Measurements from ENCODE around the gene GOSR1. TPM values are rescaled to one million over a fixed set of nuclear protein-coding genes. Genes with fewer than 3 reads are reported as not detected.
"Not testable (repeated sequence)": the region's sequence is repeated elsewhere in the genome, so short reads cannot be mapped to it uniquely, and the experiment has no call there.

GOSR1 gene
- total RNA-seq, 1 experiment from 2014 or later: 86.5 TPM

DNA sequence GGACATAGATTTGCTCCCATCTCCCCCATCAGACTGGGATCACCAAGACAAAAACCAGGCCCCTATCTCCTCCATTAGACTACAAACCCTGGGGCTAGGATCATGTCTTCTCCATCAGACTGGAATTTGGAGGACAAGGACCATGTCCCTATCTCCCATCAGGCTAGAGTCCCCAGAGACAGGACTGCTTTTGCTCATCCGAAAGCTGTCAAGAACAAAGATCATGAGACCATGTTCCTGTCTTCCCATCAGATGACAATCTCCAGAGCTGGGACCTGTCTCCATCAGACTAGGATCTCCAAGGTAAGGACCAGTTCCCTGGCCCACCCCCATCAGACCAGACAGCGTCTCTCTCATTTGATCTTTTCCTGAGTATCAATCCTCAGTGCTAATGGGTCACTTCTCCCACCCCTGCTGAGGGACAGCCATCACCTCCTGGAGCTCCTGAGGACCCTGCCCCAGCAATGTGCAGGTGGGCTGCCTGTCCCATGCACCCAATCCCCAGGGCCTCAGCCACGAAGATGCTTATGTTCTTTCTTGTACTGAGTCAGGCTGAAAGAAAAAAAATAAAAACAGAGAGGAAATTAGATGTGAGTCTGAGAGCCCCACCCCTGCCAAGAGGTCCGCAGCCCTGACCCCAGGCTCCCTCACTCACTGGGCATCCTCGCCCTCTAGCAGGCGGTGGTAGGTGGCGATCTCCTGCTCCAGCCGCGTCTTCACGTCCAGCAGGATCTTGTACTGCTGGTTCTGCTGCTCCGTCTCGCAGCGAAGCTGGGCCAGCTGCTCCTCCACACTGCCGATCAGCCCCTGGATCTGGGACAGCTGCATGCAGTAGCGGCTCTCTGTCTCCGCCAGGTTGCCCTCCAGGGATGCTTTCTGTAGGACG lies 90.3 kb downstream of the GOSR1 start:
- Histone ChIP-seq H3K9me3 (no peaks in the 10 kb centered on the region), H3K4me3 (ENCODE audit: low read depth, low read length) (no peak overlapping the region), H3K36me3 (ENCODE audit: control insufficient read depth, insufficient read depth, low read length) (no peaks in the 10 kb centered on the region), H3K27me3 (replicated peaks; ENCODE audit: control insufficient read depth, insufficient read depth, low read length) (no peaks in the 10 kb centered on the region), H3K4me1 (peaks cover 30% of the 10 kb centered on the region)
- Mint-ChIP-seq H3K4me3 (ENCODE audit: unreplicated experiment) (no peak overlapping the region), H3K27me3 (ENCODE audit: insufficient read depth, unreplicated experiment) (no peaks in the 10 kb centered on the region), H3K4me1 (ENCODE audit: low read depth, unreplicated experiment) (peaks cover 29% of the 10 kb centered on the region), H3K36me3 (ENCODE audit: insufficient read depth, unreplicated experiment) (no peaks in the 10 kb centered on the region), H3K9me3 (ENCODE audit: unreplicated experiment) (no peaks in the 10 kb centered on the region), H3K27ac (ENCODE audit: unreplicated experiment) (no peak overlapping the region)
- CTCF ChIA-PET: no interaction called here
- BruUV-seq (replicated peaks): no TSS peak
- TF ChIP-seq, protein P1, sequence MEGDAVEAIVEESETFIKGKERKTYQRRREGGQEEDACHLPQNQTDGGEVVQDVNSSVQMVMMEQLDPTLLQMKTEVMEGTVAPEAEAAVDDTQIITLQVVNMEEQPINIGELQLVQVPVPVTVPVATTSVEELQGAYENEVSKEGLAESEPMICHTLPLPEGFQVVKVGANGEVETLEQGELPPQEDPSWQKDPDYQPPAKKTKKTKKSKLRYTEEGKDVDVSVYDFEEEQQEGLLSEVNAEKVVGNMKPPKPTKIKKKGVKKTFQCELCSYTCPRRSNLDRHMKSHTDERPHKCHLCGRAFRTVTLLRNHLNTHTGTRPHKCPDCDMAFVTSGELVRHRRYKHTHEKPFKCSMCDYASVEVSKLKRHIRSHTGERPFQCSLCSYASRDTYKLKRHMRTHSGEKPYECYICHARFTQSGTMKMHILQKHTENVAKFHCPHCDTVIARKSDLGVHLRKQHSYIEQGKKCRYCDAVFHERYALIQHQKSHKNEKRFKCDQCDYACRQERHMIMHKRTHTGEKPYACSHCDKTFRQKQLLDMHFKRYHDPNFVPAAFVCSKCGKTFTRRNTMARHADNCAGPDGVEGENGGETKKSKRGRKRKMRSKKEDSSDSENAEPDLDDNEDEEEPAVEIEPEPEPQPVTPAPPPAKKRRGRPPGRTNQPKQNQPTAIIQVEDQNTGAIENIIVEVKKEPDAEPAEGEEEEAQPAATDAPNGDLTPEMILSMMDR (IDR thresholded peaks at IDR 0.05; ENCODE audit: insufficient read depth in 1 of 2, low read depth in 1 of 2, low read length in 1 of 2, severe bottlenecking in 1 of 2, unreplicated experiment in 1 of 2): no peak
- POLR2A ChIA-PET: no interaction called here
- intact Hi-C loops (cut with micrococcal nuclease; ENCODE audit: unreplicated experiment): no loop called here
- DNase-seq: no peak

DNA sequence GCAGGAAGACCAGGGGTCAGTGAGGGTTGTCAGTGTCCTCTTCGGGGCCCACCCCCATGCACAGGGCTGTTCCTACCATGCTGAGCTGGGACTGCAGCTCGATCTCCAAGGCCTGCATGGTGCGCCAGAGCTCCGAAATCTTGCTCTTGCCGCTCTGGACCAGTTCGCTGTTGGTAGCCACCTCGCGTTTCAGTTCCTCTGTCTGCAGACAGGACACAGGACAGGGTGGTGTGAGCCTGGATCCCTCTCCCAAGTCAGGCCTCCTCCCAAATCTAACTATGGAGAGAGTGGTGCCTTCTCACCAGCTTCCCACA lies 90.9 kb downstream of the GOSR1 start:
- Histone ChIP-seq H3K27me3 (replicated peaks; ENCODE audit: control insufficient read depth, insufficient read depth, low read length) (no peaks in the 10 kb centered on the region), H3K4me3 (ENCODE audit: low read depth, low read length) (no peak overlapping the region), H3K9me3 (no peaks in the 10 kb centered on the region), H3K4me1 (peaks cover 24% of the 10 kb centered on the region), H3K36me3 (ENCODE audit: control insufficient read depth, insufficient read depth, low read length) (no peaks in the 10 kb centered on the region)
- Mint-ChIP-seq H3K27ac (ENCODE audit: unreplicated experiment) (no peak overlapping the region), H3K4me3 (ENCODE audit: unreplicated experiment) (no peak overlapping the region), H3K36me3 (ENCODE audit: insufficient read depth, unreplicated experiment) (no peaks in the 10 kb centered on the region), H3K4me1 (ENCODE audit: low read depth, unreplicated experiment) (peaks cover 24% of the 10 kb centered on the region), H3K9me3 (ENCODE audit: unreplicated experiment) (no peaks in the 10 kb centered on the region), H3K27me3 (ENCODE audit: insufficient read depth, unreplicated experiment) (no peaks in the 10 kb centered on the region)
- TF ChIP-seq, protein P1 (IDR thresholded peaks at IDR 0.05; ENCODE audit: insufficient read depth in 1 of 2, low read depth in 1 of 2, low read length in 1 of 2, severe bottlenecking in 1 of 2, unreplicated experiment in 1 of 2): no peak
- POLR2A ChIA-PET: no interaction called here
- intact Hi-C loops (cut with micrococcal nuclease; ENCODE audit: unreplicated experiment): no loop called here
- CTCF ChIA-PET: no interaction called here
- BruUV-seq (replicated peaks): no TSS peak
- DNase-seq: no peak

DNA sequence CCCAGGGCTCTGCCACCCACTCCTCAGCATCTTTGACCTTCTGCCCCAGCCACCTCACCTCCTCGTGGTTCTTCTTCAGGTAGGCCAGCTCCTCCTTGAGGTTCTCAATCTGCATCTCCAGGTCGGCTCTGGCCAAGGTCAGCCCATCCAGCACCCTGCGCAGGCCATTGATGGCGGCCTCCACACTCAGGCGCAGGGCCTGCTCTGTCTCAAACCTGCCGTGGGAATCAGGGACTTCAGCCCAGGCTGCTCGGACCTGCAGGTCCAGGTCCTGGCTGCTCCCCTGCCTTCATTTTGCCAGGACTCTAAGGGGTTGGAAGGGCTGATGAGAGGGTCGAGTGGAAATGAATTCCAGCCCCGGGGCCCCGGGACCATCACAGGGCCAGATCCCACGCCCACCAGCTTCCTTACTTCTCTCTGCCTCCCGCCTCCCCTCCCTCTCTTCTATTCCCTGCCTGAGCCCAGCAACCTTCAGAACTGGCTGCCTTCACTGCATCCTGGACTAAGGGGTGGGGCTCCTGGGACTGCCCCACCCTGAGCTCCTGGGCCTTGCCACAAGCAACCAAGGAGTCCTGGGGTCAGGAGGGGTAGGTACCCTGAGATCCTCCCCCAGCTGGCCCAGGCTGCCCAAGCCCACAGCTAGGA lies 92.4 kb downstream of the GOSR1 start:
- H3K27me3 ChIP-seq (replicated peaks; ENCODE audit: control insufficient read depth, insufficient read depth, low read length); H3K27me3 Mint-ChIP-seq (ENCODE audit: insufficient read depth, unreplicated experiment); CTCF ChIA-PET; H3K4me1 Mint-ChIP-seq (ENCODE audit: low read depth, unreplicated experiment); DNase-seq; H3K9me3 ChIP-seq; H3K9me3 Mint-ChIP-seq (ENCODE audit: unreplicated experiment); H3K4me3 ChIP-seq (ENCODE audit: low read depth, low read length); BruUV-seq (replicated peaks); H3K36me3 ChIP-seq (ENCODE audit: control insufficient read depth, insufficient read depth, low read length); intact Hi-C loops (cut with micrococcal nuclease; ENCODE audit: unreplicated experiment); H3K36me3 Mint-ChIP-seq (ENCODE audit: insufficient read depth, unreplicated experiment); POLR2A ChIA-PET; H3K4me3 Mint-ChIP-seq (ENCODE audit: unreplicated experiment); H3K27ac Mint-ChIP-seq (ENCODE audit: unreplicated experiment): not testable (repeated sequence)
- H3K4me1 ChIP-seq: peaks cover 10% of the 10 kb centered on the region
